ENCODE measurements around the gene NOXA1.
"Not testable (repeated sequence)": the region's sequence is repeated elsewhere in the genome, so short reads cannot be mapped to it uniquely, and the experiment has no call there.

Gene NOXA1

DNA sequence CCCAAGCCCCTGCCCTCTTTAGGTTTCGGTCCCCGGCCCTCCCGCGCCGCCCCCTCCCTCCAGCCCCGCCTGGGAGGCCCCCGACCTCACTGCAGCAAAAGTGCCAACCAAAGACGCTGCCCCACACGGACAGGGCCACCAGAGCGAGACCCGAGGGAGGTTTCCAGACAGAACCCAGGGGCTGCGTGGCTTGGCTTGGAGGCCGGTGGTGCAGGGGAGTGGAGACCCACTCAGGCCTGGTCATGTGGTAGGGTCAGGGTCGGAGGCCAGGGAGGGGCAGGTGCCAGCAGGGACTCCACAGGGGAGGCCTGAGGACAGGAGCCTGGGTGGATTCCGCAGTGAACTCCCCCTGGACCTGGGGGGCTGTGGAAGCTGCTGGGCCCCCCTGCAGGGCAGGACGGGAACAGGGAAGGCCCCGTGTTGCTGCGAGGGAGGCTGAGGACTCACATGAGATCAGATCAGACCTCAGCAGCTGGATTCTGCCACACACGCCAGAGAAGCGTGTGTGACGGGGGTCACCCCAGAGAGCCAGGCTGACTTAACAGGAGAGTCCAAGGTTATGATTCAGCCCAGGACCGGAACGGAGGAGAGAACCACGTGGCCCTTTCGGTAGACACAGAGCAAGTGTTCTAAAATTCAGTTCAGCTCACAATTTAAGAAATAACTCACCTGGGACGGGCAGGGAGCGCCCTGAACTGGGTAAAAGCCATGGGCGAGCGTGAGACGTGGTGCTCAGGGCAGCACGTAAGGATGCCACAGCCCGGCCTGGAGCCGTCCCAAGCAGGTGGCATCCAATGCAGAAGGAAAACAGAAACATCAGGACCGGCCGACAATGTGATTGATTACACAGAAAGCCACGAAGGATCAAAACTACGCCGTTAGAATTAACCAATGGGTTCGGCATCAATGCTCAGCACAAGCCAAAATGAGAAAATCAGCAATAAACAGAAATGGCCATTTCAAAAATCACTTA is 39.1 kb upstream of the NOXA1 start:
- H3K4me3 ChIP-seq (ENCODE audit: low read depth, low read length), result no peak overlapping the region
- no peak for DNase-seq (ENCODE audit: low read depth, low spot score)
- TF ChIP-seq, protein P1, sequence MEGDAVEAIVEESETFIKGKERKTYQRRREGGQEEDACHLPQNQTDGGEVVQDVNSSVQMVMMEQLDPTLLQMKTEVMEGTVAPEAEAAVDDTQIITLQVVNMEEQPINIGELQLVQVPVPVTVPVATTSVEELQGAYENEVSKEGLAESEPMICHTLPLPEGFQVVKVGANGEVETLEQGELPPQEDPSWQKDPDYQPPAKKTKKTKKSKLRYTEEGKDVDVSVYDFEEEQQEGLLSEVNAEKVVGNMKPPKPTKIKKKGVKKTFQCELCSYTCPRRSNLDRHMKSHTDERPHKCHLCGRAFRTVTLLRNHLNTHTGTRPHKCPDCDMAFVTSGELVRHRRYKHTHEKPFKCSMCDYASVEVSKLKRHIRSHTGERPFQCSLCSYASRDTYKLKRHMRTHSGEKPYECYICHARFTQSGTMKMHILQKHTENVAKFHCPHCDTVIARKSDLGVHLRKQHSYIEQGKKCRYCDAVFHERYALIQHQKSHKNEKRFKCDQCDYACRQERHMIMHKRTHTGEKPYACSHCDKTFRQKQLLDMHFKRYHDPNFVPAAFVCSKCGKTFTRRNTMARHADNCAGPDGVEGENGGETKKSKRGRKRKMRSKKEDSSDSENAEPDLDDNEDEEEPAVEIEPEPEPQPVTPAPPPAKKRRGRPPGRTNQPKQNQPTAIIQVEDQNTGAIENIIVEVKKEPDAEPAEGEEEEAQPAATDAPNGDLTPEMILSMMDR (IDR thresholded peaks at IDR 0.05; ENCODE audit: low read depth, low read length), result no peak
- in situ Hi-C loops (cut with HindIII; ENCODE audit: low sequenced_read_pairs), result no loop called here

DNA sequence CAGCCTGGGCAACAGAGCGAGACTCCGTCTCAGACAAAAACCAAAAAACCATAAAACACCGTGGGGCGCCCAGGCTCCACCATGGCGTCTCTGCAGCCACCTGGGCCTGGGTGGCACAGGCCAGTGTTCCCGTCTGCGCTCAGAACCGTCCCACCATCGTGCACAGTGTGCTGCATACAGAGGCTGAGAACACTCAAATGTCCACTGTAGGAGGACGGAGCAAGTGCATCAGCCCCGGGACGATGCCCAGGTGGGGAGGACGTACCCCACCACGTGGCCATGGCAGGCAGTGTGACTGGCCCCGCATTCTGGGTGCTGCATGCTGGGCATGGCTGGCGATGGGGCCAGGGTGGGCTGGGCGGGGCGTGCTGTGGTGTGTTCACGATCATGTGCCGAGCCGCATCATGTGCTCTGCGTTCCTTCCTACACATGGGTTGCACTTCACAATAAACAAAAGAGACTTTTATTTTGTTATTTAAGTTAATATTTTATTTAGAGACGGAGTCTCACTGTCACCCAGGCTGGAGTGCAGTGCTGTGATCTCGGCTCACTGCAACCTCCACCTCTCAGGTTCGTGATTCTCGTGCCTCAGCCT is 38.0 kb upstream of the NOXA1 start:
- no peak for DNase-seq (ENCODE audit: low read depth, low spot score)
- H3K4me3 ChIP-seq (ENCODE audit: low read depth, low read length), result no peak overlapping the region
- in situ Hi-C loops (cut with HindIII; ENCODE audit: low sequenced_read_pairs), result no loop called here
- TF ChIP-seq, protein P1 (IDR thresholded peaks at IDR 0.05; ENCODE audit: low read depth, low read length), result no peak

DNA sequence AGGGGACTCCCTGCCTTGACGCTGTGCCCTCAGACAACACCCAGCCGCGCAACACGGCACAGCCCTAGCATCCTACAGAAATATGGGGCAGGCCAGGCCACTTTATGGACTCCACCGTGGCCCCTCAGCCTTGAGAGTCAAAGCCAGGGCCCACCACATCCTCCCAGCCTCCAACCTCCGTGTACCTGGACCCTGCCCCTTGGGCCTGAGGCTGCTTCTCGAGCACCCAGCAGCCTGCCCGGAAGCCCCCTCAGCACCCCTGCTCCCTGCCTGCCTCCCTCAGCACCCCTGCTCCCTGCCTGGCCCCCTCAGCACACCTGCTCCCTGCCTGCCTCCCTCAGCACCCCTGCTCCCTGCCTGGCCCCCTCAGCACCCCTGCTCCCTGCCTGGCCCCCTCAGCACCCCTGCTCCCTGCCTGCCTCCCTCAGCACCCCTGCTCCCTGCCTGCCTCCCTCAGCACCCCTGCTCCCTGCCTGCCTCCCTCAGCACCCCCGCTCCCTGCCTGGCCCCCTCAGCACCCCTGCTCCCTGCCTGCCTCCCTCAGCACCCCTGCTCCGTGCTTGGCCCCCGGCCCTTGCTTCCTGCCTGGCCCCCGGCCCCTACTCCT is 36.6 kb upstream of the NOXA1 start:
- H3K4me3 ChIP-seq (ENCODE audit: low read depth, low read length); DNase-seq (ENCODE audit: low read depth, low spot score); in situ Hi-C loops (cut with HindIII; ENCODE audit: low sequenced_read_pairs): not testable (repeated sequence)

DNA sequence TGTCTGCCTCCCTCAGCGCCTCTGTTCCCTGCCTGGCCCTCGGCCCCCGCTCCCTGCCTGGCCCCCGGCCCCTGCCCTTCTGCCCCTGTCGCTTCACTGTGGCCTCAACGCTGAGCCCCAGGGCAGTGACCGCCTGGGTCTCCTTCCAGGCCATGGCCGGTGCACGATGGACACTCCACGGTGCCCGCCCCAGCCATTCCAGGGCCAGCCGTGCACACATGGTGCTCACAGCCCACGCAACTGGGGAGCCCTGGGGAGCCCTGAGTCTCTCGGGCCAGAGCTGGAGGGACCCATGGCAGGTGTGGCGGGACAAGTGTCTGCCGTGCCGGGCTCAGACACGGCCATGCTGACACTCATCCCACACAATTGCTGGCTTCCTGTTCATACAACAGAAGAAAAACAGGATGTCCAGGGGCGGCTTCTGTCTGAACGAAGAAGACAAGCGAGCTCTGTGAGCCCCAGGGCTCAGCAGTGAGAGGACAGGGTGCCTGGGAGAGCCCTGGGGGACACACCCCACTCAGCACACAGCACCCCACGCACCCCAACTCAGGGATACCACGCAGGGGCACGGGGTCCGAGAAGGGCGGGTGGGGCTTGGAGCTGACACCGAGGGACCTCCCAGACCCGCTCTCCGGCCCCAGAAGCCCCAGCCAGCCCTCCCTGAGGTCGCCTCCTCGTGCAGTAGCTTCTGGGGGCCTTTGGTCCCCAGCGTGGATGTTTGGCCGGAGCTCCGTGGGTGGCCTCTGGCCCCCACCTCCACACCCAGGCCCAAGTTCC is 35.9 kb upstream of the NOXA1 start:
- in situ Hi-C loops (cut with HindIII; ENCODE audit: low sequenced_read_pairs), result no loop called here
- DNase-seq (ENCODE audit: low read depth, low spot score), result no peak
- TF ChIP-seq, protein P1 (IDR thresholded peaks at IDR 0.05; ENCODE audit: low read depth, low read length), result no peak
- no peak overlapping the region for H3K4me3 ChIP-seq (ENCODE audit: low read depth, low read length)

DNA sequence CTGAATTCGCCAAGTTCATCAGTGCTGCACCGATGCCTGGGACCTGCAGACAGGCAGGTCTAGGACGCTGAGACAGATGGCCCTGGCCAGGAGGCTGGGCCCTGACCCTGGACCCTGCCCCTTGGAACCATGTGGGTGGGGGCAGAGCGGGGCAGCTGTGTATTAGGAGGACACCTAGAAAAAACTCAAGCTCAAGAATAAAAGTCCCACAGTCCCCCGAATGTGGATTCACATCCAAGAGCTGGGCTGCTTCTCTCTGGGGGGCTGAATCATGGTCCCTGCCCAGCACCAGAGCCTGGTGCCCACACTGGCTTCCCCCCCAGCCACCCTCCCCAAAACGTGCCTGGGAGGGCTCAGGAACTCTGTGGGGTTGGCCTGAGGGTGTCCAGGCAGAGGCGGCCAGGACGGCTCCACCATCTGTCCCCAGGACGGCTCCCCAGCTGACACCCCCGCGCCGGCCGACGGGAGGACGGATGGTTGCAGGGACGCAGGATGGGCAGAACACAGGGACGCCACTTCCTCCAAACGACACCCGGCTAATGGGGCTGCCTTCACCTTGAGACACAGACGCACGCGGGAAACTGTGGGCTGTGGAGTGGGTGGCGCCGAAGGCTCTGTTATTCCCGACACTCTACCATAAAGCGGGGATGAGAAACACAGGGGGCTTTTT is 35.2 kb upstream of the NOXA1 start:
- no peak for DNase-seq (ENCODE audit: low read depth, low spot score)
- TF ChIP-seq, protein P1 (IDR thresholded peaks at IDR 0.05; ENCODE audit: low read depth, low read length), result no peak
- H3K4me3 ChIP-seq (ENCODE audit: low read depth, low read length), result no peak overlapping the region
- in situ Hi-C loops (cut with HindIII; ENCODE audit: low sequenced_read_pairs), result no loop called here

DNA sequence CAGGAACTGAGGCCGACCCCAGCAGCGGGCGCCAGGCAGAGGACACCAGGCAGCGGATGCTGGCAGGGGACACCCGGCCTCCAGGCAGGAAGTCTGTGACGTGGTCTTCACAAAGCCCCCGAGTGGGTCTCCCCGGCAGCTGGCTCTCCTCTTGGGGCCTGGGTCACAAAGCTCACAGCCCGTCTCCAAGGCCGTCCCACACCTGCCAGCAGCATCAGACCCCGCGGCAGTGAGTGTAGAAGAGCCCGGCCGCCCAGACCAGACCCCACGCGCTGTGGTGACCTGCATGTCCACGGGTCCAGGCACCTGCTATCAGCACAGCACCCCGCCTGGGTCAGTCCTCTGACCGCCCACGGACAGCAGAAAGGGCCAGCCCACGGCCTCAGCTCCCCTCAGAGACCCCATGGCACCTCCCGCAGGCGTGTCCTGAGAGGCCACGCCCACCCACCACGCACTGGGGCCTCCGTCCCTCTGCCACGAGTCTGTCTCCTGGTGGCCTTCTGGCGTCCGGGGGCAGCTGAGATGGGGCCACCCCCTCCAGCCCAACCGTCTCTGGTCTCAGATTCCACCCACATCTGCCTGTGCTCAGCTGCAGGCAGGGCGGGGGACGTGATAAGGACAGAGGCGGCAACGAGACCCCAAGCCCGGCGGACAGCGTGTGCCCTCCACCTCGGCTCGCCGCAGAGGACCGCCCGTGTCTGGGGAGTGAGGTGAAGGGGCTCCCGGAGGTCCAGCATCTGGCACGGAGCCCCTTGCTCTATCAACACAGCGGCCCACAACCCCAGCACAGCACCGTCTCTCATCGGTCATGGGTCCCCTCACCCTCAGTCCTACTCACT is 34.4 kb upstream of the NOXA1 start:
- in situ Hi-C loops (cut with HindIII; ENCODE audit: low sequenced_read_pairs), result no loop called here
- no peak for DNase-seq (ENCODE audit: low read depth, low spot score)
- no peak overlapping the region for H3K4me3 ChIP-seq (ENCODE audit: low read depth, low read length)
- TF ChIP-seq, protein P1 (IDR thresholded peaks at IDR 0.05; ENCODE audit: low read depth, low read length), result no peak

Measured in astrocyte of the spinal cord (primary cell).